Right lobe of liver (tissue), 4 donors: ENCODE results near the gene MB21D2.

Experiments used
- CTCF ChIP-seq, 4 donors: fragments of 200-600 bp in 3 of 4; fragments of 450-650 bp in 1 of 4; IDR thresholded peaks; one replicate each; pipeline versions ENCODE4 v1.5.1 to v1.8.0; 2016 to 2022; ENCODE audit warnings: antibody characterized with exemption in 4 of 4, mild to moderate bottlenecking in 2 of 4
- POLR2A ChIP-seq: fragments of 450-650 bp; IDR thresholded peaks from one replicate; pipeline ENCODE4 v1.6.1; 2017; ENCODE audit warnings: antibody characterized with exemption, mild to moderate bottlenecking
- donor health status: DM: no; HTN: no; CAD: no.
- donor health status: DM: no; HTN: no; CAD: no.
- donor health status: DM: no; HTN: yes; CAD: no.

GRCh38 chr3:192862408-192863090, 55.1 kb downstream of the MB21D2 start:
- no peak for TF ChIP-seq CTCF (IDR thresholded peaks at IDR 0.05)
- TF ChIP-seq POLR2A: no peak
